Measurements from ENCODE around the gene RGS8. TPM values are rescaled to one million over a fixed set of nuclear protein-coding genes. Genes with fewer than 3 reads are reported as not detected.
"Not testable (repeated sequence)": the region's sequence is repeated elsewhere in the genome, so short reads cannot be mapped to it uniquely, and the experiment has no call there.

RGS8 gene
- polyA plus RNA-seq, 3 donors, result not detected

- intact Hi-C loops (cut with micrococcal nuclease), result no loop called here
- peaks cover 0 to 4% of the 10 kb centered on the region in 2 donors for H3K9me3 ChIP-seq (replicated peaks in 1 of 2; ENCODE audit: control insufficient read depth in 1 of 2, insufficient read depth in 1 of 2, low read length in 2 of 2)
- no peaks in the 10 kb centered on the region for H3K36me3 ChIP-seq (replicated peaks in 1 of 2; ENCODE audit: control insufficient read depth in 1 of 2, insufficient read depth in 2 of 2, low read length in 2 of 2)
- Mint-ChIP-seq H3K36me3 (no peaks in the 10 kb centered on the region), H3K4me3 (peak overlapping the region in 1 of 2 donors; percentile 30), H3K9me3 (peaks cover 0 to 6% (median 0%) of the 10 kb centered on the region in 7 donors), H3K27ac (no peak overlapping the region), H3K27me3 (ENCODE audit: low read depth in 3 of 3) (peaks cover 7 to 17% (median 11%) of the 10 kb centered on the region in 3 donors), H3K4me1 (peaks cover 3% of the 10 kb centered on the region)
- no peaks in the 10 kb centered on the region for H3K79me2 ChIP-seq (ENCODE audit: insufficient read depth, low read length)
- H3K27me3 ChIP-seq (ENCODE audit: control insufficient read depth in 2 of 2, insufficient read depth in 2 of 2, low read length in 2 of 2), result peaks cover 0 to 6% of the 10 kb centered on the region in 2 donors
- no peak for DNase-seq
- H4K20me1 ChIP-seq (ENCODE audit: insufficient read depth, low read length), result no peaks in the 10 kb centered on the region
- no peak overlapping the region for H3K27ac ChIP-seq (ENCODE audit: low read depth in 1 of 2, low read length in 2 of 2)
- TF ChIP-seq CTCF (IDR thresholded peaks at IDR 0.05), result no peak
- H3K4me2 ChIP-seq (replicated peaks; ENCODE audit: extremely low read depth, low read length, poor library complexity, severe bottlenecking), result no peak overlapping the region
- H2AFZ ChIP-seq (ENCODE audit: insufficient read depth, low read depth, low read length, poor library complexity, severe bottlenecking), result no peak overlapping the region
- H3K4me1 ChIP-seq (ENCODE audit: control insufficient read depth in 1 of 2, insufficient read depth in 2 of 2, low read length in 2 of 2), result no peaks in the 10 kb centered on the region
- no peak overlapping the region for H3K9ac ChIP-seq (ENCODE audit: insufficient read depth, low read length, poor library complexity, severe bottlenecking)
- no peak overlapping the region for H3K4me3 ChIP-seq (replicated peaks in 1 of 3; ENCODE audit: low read depth in 2 of 3, low read length in 3 of 3)
- 56% methylated on average over 18 of the region's 27 CpGs for WGBS (ENCODE audit: insufficient coverage)
Measured at GRCh38 chr1:182699393-182700350, 15.3 kb upstream of the RGS8 start.

GRCh38 chr1:182698971-182699370 is 14.6 kb upstream of the RGS8 start:
- Mint-ChIP-seq H3K9me3 (peaks cover 0 to 9% (median 0%) of the 10 kb centered on the region in 7 donors), H3K4me3 (no peak overlapping the region), H3K27ac (no peak overlapping the region), H3K4me1 (peaks cover 3% of the 10 kb centered on the region), H3K36me3 (no peaks in the 10 kb centered on the region), H3K27me3 (ENCODE audit: low read depth in 3 of 3) (peaks cover 7 to 17% (median 11%) of the 10 kb centered on the region in 3 donors)
- Histone ChIP-seq H3K4me1 (ENCODE audit: control insufficient read depth in 1 of 2, insufficient read depth in 2 of 2, low read length in 2 of 2) (no peaks in the 10 kb centered on the region), H3K27me3 (ENCODE audit: control insufficient read depth in 2 of 2, insufficient read depth in 2 of 2, low read length in 2 of 2) (peaks cover 0 to 6% of the 10 kb centered on the region in 2 donors), H4K20me1 (ENCODE audit: insufficient read depth, low read length) (no peaks in the 10 kb centered on the region), H3K36me3 (replicated peaks in 1 of 2; ENCODE audit: control insufficient read depth in 1 of 2, insufficient read depth in 2 of 2, low read length in 2 of 2) (no peaks in the 10 kb centered on the region), H3K9me3 (replicated peaks in 1 of 2; ENCODE audit: control insufficient read depth in 1 of 2, insufficient read depth in 1 of 2, low read length in 2 of 2) (peaks cover 0 to 4% of the 10 kb centered on the region in 2 donors), H3K4me2 (replicated peaks; ENCODE audit: extremely low read depth, low read length, poor library complexity, severe bottlenecking) (no peak overlapping the region), H2AFZ (ENCODE audit: insufficient read depth, low read depth, low read length, poor library complexity, severe bottlenecking) (no peak overlapping the region), H3K4me3 (replicated peaks in 1 of 3; ENCODE audit: low read depth in 2 of 3, low read length in 3 of 3) (no peak overlapping the region), H3K79me2 (ENCODE audit: insufficient read depth, low read length) (no peaks in the 10 kb centered on the region), H3K27ac (ENCODE audit: low read depth in 1 of 2, low read length in 2 of 2) (no peak overlapping the region), H3K9ac (ENCODE audit: insufficient read depth, low read length, poor library complexity, severe bottlenecking) (no peak overlapping the region)
- intact Hi-C loops (cut with micrococcal nuclease), result no loop called here
- WGBS (ENCODE audit: insufficient coverage), result 100% methylated on average over 2 of the region's 5 CpGs
- no peak for TF ChIP-seq CTCF (IDR thresholded peaks at IDR 0.05)
- DNase-seq, result no peak

GRCh38 chr1:182693139-182693538 is 8.8 kb upstream of the RGS8 start:
- H3K36me3 ChIP-seq (replicated peaks in 1 of 2; ENCODE audit: control insufficient read depth in 1 of 2, insufficient read depth in 2 of 2, low read length in 2 of 2); H3K79me2 ChIP-seq (ENCODE audit: insufficient read depth, low read length); H4K20me1 ChIP-seq (ENCODE audit: insufficient read depth, low read length); H3K27ac Mint-ChIP-seq; H3K27me3 Mint-ChIP-seq (ENCODE audit: low read depth in 3 of 3); H3K4me2 ChIP-seq (replicated peaks; ENCODE audit: extremely low read depth, low read length, poor library complexity, severe bottlenecking); H3K4me1 ChIP-seq (ENCODE audit: control insufficient read depth in 1 of 2, insufficient read depth in 2 of 2, low read length in 2 of 2); H3K4me1 Mint-ChIP-seq; H2AFZ ChIP-seq (ENCODE audit: insufficient read depth, low read depth, low read length, poor library complexity, severe bottlenecking); H3K36me3 Mint-ChIP-seq; H3K4me3 ChIP-seq (replicated peaks in 1 of 3; ENCODE audit: low read depth in 2 of 3, low read length in 3 of 3); H3K9ac ChIP-seq (ENCODE audit: insufficient read depth, low read length, poor library complexity, severe bottlenecking); H3K4me3 Mint-ChIP-seq; H3K27ac ChIP-seq (ENCODE audit: low read depth in 1 of 2, low read length in 2 of 2); H3K9me3 ChIP-seq (replicated peaks in 1 of 2; ENCODE audit: control insufficient read depth in 1 of 2, insufficient read depth in 1 of 2, low read length in 2 of 2); intact Hi-C loops (cut with micrococcal nuclease); DNase-seq; H3K27me3 ChIP-seq (ENCODE audit: control insufficient read depth in 2 of 2, insufficient read depth in 2 of 2, low read length in 2 of 2): not testable (repeated sequence)
- peaks cover 3 to 21% (median 8%) of the 10 kb centered on the region in 7 donors for H3K9me3 Mint-ChIP-seq
